Measurements from ENCODE around the gene ULK1. TPM values are rescaled to one million over a fixed set of nuclear protein-coding genes. Genes with fewer than 3 reads are reported as not detected.
A peak's percentile ranks its signal among the peaks of the same experiment; 100 is the strongest.

The ULK1 gene
- total RNA-seq, 1 donor from 2014 or later, result 14.7 TPM

GRCh38 chr12:131922772-131923171 lies 28.4 kb downstream of the ULK1 start:
- no peak for TF ChIP-seq CTCF (IDR thresholded peaks at IDR 0.05; ENCODE audit: insufficient read depth, low read length, poor library complexity, severe bottlenecking)
- no peak for DNase-seq (ENCODE audit: low read depth)
- H3K36me3 ChIP-seq (ENCODE audit: control insufficient read depth, insufficient read depth, low read length), result peaks cover 1% of the 10 kb centered on the region

GRCh38 chr12:131923260-131923659 lies 28.8 kb downstream of the ULK1 start:
- H3K4me3 ChIP-seq (ENCODE audit: low read depth, low read length), result no peak overlapping the region
- no peak for TF ChIP-seq CTCF (IDR thresholded peaks at IDR 0.05; ENCODE audit: insufficient read depth, low read length, poor library complexity, severe bottlenecking)
- H3K27me3 ChIP-seq (ENCODE audit: control insufficient read depth, insufficient read depth, low read length), result no peaks in the 10 kb centered on the region
- H3K36me3 ChIP-seq (ENCODE audit: control insufficient read depth, insufficient read depth, low read length), result peaks cover 1% of the 10 kb centered on the region
- DNase-seq (ENCODE audit: low read depth), result no peak

More at GRCh38 chr12:131922772-131923171, 28.4 kb downstream of the ULK1 start:
- Histone ChIP-seq H3K27me3 (ENCODE audit: control insufficient read depth, insufficient read depth, low read length) (no peaks in the 10 kb centered on the region), H3K4me3 (ENCODE audit: low read depth, low read length) (no peak overlapping the region)

GRCh38 chr12:131927110-131928079 lies 33.0 kb downstream of the ULK1 start:
- Histone ChIP-seq H3K36me3 (ENCODE audit: control insufficient read depth, insufficient read depth, low read length) (peaks cover 1% of the 10 kb centered on the region), H3K4me3 (ENCODE audit: low read depth, low read length) (no peak overlapping the region), H3K27me3 (ENCODE audit: control insufficient read depth, insufficient read depth, low read length) (no peaks in the 10 kb centered on the region)
- TF ChIP-seq CTCF (IDR thresholded peaks at IDR 0.05; ENCODE audit: insufficient read depth, low read length, poor library complexity, severe bottlenecking), result no peak
- no peak for DNase-seq (ENCODE audit: low read depth)

- no peak for DNase-seq (ENCODE audit: low read depth)
- Histone ChIP-seq H3K36me3 (ENCODE audit: control insufficient read depth, insufficient read depth, low read length) (peaks cover 3% of the 10 kb centered on the region), H3K4me3 (ENCODE audit: low read depth, low read length) (peak overlapping the region; percentile 64), H3K27me3 (ENCODE audit: control insufficient read depth, insufficient read depth, low read length) (no peaks in the 10 kb centered on the region)
- no peak for TF ChIP-seq CTCF (IDR thresholded peaks at IDR 0.05; ENCODE audit: insufficient read depth, low read length, poor library complexity, severe bottlenecking)
Measured at GRCh38 chr12:131928080-131928710, 33.8 kb downstream of the ULK1 start.

GRCh38 chr12:131928711-131929580 lies 34.5 kb downstream of the ULK1 start, which contains the start of gene PUS1:
Gene PUS1 (plus strand): TSS chr12:131929276. CDS start chr12:131929723, 447 bp downstream.
- no peaks in the 10 kb centered on the region for H3K27me3 ChIP-seq (ENCODE audit: control insufficient read depth, insufficient read depth, low read length)
- peaks cover 3% of the 10 kb centered on the region for H3K36me3 ChIP-seq (ENCODE audit: control insufficient read depth, insufficient read depth, low read length)
- peak within 1 kb of the TSS; percentile 96 for H3K4me3 ChIP-seq (ENCODE audit: low read depth, low read length)
- no peak for TF ChIP-seq CTCF (IDR thresholded peaks at IDR 0.05; ENCODE audit: insufficient read depth, low read length, poor library complexity, severe bottlenecking)
- DNase-seq (ENCODE audit: low read depth), result peak; percentile 62

Data from kidney epithelial cell (primary cell).